NCI-H2029 (cell line): ENCODE data around the gene PPM1H.
"Not testable (repeated sequence)": the region's sequence is repeated elsewhere in the genome, so short reads cannot be mapped to it uniquely, and the experiment has no call there.

ENCODE experiments used
- DNase-seq: peaks from one replicate; lab custom pipeline; 2025; lab: John Stamatoyannopoulos, UW

PPM1H gene

DNA sequence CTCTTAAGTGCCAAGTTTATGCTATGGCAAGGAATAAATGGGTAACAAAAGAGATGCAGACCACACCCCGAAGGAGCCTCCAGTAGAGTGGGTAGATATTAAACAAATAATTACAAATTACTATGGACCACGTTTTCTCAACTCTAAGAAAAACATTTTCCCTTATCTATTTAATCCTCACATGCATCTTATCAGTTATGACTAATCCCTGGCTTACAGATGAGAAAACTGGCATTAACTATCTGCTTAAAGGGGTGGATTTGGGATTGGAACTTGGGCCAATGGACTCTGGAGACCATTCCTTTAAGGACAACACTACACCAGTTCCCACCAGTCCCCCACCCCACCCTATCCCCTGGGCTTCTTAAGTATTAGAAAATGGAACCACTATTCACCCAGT, 26.3 kb downstream of the PPM1H start:
- DNase-seq = no peak

DNA sequence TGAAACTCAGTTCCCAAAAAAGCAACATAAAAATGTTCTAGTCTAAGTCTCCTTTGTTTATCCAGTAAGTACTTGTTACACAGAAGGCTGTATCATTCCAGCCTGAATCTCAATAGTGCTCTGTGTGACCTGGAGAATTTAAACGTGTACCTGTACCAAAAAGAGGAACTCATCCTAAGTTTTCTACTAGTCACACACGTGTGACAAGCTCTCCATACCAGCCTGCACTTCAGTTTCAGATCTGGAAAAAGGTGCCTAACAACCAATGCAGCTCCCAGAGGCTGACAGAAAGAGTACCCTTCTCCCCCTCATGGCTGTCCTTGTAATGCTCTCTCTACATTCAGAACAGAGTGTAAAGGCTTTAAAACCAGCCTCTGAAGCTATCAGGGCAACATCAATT, 27.4 kb downstream of the PPM1H start:
- no peak for DNase-seq

DNA sequence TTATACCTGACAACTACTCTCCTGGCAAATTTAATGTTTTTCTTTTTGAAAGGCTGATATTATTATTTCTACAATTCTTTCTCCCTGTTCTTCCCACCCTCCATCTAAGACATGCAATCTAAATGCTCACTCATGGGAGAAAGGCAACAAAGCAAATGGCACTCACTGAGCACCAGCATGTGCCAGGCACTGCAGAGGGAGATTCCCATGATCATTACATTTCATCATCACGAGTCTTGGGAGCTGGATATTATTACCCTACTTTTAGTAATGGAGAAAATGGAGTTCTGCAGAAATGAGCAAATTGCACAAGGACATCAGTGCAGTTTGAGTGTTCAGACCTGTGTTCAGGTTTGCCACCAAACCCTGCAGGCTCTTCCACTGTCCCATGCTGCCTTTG, 27.9 kb downstream of the PPM1H start:
- no peak for DNase-seq

DNA sequence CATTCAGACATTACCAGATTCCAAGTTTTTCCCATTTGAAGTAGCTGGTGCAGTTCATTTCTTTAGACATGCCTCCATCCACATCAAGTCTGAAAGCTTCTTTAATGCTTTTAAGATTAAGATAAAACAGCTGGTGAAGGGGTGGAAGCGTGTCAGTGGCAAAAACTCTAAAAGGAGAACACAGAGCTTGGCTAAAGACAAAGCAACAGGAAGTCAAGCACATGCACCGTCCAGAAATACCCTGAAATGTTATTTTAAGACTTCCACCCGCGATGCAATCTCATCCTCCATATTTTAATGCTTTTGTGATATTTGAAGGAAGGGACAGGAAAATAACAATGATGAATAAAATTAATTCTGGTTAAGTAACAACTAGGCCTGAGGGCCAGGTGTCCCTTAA, 31.8 kb downstream of the PPM1H start:
- no peak for DNase-seq

DNA sequence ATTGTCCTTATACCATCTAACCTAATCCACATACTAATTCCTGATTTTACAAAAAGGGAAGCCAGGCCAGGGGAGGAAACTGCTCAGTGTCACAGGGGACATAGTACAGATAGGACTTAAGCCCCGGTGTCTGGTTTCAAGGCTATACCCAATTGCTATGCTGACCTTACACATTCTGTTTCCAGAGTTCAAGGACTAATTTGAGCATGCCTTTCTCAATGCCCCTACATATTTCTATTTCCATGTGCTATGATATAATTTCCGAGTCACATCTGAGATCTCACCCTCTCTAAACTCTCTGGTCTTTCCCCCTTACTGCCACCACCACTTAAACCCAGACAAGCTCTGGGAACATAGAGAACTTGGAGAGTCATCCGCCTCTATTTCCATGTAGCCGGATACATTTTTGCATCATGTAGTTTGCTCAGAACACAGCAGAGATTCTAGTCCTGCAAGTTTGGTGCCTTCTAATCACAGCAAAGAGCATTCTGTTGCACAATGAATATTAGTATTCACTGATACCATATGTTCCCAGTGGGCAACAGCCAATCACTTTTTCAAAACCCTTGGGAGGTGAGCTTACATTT, 34.2 kb downstream of the PPM1H start:
- DNase-seq = no peak

DNA sequence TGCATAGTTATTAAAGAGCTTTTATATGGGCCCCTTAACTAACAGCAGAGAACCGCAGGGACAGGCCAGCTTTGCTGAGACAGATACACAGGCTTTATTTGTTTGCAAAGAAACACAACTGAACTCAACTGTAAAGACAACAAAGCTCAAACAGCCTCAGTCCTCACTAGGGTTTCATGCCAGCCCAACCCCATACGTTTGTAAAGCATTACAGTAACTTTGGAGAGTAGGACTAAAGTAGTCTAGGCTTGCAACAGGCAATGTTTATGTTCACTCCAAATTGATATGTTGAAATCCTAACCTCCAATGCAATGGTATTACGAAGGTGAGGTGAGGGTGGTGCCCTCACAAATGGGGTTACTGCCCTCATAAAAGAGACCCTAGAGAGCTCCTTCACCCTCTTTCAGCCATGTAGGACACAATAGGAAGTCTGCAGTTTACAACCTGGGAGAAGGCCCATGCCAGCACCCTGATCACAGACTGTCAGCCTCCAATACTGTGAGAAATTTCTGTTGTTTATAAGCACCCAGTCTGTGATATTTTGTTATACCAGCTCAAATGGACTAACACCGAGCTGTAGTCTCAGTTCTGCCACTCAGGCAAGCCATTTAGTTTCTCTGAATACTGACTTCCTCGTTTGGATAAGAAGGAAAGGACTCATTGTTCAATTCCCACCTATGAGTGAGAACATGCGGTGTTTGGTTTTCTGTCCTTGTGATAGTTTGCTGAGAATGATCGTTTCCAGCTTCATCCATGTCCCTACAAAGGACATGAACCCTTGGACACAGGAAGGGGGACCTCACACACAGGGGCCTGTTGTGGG, 35.2 kb downstream of the PPM1H start:
- DNase-seq = no peak

DNA sequence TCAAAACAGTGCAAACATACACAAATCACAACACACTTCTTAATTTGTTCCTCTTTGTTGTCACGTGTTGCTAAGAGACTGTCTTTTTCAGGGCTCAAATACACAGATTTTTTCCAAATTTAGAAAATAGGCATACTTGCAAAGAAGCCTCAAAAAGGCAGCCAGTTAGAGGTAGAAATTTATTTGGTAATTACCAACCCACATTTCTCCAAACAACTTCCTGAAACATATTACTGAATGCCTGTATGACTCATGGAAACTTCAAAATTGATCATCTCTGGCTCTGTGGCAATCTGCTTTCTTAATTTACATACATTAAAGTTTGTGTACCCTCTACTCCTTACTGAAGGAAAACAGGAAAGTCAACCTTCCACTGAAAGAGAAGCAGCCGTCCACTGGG, 36.4 kb downstream of the PPM1H start:
- no peak for DNase-seq

DNA sequence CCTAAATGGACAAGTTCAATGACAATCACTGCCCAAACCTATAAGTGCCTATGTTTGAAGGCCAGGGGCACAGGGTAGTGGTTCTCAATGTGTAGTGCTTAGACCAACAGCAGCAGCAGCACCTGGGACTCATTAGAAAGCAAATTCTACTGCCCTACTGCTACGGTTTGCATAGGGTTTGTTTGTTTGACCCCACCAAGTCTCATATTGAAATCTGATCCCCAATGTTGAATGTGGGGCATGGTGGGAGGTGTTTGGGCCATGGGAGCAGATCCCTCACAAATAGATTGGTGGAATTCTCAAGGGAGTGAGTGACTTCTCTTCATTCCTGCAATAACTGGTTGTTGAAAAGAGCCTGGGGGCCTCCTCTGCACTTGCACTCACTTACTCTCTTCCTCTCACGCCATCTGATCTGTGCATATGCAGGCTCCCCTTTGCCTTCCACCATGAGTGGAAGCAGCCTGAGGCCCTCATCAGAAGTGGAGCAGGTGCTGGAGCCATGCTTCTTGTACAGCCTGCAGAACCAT, 39.5 kb downstream of the PPM1H start:
- DNase-seq = no peak

DNA sequence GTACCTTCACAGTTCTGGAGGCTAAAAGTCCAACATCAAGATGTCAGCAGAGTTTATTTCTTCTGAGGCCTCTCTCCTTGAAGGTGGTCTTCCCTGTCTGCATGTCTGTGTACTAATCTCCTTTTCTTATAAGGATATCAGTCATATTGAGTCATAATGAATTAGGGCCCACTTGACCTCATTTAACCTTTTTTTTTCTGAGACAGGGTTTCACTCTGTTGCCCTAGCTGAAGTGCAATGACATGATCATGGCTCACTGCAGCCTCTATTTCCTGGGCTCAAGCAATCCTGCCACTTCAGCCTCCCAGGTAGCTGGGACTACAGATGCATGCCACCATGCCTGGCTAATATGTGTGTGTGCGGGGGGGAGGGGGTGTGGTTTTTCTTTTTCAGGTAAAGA, 41.7 kb downstream of the PPM1H start:
- DNase-seq = no peak

DNA sequence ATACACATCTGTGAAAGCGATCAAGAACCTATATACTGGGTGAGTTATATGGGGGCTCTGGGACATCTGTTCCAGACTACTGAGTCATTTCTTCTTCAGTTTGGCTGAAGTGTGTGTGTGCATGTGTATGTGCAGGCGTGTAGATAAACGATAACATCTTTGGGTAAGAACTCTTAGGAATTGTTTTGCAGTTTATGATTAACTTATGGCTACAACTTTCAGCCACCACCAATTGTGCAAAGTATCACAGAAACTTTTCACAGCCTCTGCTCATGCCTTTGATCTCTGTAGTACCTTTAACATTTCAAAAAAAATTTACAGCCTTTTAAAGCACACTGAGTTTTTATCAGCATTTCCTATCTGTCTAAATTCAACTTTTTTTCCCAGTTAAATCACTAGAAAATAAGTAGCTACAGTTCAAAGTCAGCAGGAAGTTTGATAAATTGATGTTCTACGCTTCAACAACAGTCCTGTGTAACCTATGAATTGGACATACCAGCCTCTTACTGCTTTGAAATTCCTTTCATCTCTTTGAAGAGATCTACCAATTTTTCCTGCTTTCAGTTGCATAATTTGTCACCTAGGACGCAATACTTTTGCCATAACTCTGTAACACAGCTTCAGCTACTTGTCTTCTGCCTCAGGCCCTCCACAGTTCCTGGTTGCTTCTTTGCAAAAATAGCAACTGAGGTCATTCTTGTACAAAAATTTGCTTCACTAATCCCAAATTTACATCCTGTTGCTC, 43.0 kb downstream of the PPM1H start:
- DNase-seq = no peak

DNA sequence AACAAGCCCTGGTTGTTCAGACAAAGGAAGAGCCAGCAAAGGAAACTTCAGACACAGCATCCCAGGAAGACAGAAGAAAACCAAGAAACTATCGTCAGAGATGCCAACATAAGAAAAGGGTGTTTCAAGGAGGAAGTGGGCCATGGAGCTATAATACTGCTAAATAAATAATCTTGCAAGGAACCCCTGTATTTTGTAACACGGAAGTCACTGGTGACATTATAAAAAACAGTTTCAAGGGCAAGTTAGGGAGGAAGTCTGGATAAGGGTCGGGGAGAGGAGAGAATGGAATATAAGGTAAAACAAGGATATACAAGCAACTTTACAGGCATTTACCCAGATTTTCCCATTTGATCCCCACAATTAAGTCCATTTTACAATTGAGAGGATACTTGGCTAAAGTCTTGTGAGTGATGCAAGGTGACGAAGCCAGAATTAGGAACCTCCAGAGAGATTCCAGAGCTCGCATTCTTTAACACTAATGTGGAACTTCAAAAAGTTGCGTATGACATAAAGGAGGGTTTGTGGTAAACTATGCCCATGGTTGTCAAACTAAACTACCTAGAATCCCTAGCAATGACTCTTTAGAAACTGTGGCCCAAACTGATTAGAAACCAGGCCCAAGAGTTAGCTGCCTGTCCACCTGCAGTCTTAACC, 46.4 kb downstream of the PPM1H start:
- DNase-seq = no peak

DNA sequence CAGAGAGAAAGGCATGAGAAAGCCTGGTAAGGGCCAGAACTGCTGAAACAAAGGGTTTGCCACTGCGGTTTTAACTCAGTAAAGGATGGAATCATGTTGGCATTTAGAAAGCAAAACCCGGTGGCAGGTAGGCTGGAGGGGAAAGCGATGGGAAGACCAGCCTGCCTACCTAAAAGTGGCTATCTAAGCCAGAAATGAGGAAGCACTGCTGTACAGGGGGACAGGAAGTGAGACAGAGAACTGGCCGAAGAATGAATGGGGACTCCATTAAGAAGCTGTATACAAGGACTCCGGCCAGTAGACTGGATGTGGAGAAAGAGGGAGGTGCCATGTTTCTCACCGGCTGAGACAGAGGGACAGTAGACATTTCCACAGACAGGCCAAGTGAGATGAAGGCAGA, 48.2 kb downstream of the PPM1H start:
- DNase-seq = no peak

DNA sequence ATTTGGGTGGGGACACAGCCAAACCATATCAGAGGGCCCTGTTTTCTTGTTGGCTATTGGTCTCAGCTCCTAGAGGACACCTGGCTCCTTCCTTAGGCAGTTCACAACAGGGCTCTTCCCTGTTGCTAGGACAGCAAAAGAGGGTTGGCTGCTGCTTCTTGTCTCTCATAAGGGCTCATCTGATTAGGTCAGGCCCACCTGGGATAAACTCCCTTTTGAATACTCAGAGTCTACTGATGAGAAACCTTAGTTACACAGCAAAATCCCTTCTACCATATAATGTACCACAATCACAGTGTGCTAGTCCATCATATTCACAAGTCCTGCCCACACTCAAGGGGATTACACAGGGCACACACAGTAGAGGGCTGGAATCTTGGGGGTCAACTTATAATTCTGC, 49.7 kb downstream of the PPM1H start:
- DNase-seq = no peak

DNA sequence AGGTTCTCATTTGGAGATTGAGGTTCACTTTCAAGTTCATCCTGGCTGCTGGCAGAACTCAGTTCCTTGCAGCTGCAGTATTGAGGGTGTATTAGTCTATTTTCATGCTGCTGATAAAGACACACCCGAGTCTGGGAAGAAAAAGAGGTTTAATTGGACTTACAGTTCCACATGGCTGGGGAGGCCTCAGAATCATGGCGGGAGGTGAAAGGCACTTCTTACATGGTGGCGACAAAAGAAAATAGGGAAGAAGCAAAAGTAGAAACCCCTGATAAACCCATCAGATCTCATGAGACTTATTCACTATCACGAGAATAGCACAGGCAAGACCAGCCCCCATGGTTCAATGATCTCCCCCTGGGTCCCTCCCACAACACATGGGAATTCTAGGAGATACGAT, 50.1 kb downstream of the PPM1H start:
- DNase-seq = not testable (repeated sequence)

DNA sequence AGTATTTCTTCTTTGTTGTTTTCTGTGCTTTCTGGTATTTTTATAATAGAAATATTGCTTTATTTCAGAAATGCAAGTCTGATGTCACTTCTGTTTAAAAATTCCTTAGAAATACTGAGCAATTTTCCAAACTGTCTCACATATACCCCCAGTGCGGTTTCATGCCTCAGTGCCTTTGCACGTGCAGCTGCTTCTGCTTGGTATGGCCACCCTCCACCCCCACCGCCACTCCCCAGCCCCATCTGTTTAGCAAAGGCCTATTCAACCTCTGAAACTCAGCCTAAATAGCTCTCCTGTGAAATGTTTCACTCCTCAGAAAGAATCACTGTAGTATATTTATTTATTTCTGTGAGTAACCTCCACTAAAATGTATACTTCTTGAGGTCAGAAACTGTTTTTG, 52.3 kb downstream of the PPM1H start:
- no peak for DNase-seq

DNA sequence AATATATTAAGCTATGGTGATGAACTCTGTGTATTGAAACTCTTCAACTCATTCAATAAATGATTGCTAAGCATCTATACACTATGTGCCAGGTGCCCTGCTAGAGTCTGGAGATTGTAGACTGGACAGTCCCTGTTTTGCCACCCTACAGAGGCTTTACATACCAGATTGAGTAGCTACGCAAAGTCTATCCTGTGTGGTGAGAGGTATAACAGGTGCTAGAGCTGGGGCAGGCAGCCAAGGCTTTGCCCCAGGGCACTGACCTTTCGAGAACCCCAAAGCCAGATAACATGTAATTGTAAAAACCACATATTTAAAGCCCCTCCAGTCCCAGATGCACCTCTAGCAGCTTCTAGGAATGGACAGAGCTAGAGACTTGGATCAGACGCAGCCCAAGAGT, 52.8 kb downstream of the PPM1H start:
- no peak for DNase-seq

DNA sequence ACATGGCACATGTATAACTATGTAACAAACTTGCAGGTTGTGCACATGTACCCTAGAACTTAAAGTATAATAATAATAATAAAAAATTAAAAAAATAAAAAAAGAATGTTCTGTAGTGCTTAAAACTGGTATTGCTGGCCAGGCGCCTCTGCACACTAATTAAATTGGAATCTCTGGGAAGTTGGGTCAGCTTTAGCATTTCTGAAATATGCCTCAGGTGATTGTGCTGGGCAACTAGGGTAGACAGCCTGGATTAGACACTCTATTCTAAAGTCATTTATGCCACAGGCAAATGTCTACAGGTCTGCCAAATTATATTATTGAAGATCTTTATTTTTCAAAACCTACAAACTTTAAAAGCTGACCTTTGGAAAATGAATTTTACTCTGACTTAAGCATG, 55.3 kb downstream of the PPM1H start:
- DNase-seq = no peak

DNA sequence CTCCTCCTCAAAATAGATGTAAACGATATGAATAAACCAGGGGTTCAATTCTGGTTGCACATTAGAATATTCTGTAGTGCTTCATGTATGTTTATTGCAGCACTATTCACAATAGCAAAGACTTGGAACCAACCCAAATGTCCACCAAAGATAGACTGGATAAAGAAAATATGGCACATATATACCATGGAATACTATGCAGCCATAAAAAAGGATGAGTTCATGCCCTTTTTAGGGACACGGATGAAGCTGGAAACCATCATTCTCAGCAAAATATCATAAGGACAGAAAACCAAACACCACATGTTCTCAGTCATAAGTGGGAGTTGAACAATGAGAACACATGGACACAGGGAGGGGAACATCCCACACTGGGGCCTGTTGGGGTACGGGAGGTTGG, 55.7 kb downstream of the PPM1H start:
- not testable (repeated sequence) for DNase-seq

DNA sequence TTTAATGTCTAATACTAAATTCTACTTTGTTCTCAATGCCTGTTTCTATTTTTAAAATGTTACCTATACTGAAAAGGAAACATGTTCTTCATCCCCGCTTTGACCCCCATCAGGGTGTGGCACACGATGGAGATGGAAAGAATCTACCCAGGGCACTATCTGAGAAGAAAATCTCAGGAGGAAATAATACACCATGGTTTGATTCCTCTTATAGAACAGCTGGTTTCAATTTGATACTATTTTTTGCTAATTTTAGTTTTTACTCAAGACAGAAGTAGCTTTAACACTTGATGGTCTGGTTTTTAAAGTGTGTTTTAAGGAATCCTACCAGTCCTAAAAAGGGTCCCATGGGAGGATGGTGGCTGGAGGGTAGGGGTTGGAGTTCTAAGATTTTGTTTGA, 56.7 kb downstream of the PPM1H start:
- DNase-seq = no peak

DNA sequence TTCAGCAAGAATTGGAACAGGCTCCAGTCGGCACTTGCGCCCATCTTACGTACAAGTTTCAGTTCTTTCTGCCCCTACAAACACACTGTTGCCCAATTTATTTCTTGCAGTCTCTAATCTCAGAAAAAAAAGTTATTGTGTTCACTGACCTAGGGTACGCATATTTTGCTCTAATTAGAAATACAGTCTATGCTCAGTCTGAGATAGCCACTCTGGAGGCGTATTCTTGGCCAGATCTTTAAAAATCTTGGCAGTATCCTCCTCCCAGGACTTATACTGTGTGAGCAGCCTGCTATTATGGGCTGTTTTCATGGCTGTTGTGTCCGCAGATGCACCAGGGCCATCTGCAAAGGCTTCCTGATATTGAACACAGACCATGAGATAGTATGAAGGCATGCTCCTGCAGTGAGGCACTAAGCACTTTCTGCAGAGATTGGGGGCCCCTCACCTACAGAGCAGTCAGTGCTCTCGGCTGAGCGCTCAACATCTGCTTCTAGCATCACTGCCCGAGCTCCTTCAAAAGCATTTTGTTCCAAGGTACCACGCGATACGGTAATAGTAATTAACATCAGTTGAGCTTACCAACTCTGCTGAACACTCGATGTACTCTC, 57.9 kb downstream of the PPM1H start:
- DNase-seq = no peak

DNA sequence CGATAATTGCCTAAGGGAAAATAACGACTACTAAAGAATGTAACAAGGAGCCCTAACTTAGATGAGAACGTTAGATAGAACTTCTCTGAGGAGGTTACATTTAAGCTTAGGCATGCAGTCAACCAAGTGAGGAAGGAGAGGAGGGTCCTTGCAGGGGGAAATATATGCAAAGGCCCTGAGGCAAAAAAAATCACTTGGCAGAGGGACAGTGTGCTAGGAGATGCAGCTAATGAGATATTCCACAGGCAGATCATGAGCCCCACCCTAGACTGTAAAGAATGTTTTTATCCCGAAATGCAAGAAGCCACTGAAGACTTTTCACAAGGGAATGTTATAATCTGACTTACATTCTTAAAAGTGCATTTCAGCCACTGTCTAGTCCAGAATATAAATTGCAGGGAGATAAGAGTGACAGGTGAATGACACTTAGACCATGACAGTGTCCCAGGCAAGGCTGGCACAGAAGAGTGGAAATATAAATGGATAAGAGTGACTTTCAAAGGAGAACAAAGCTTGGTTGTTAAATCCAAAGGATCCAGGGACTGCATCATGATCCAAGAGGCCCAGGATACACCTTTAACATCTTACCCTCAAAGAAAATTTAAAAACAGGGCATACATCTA, 61.0 kb downstream of the PPM1H start:
- no peak for DNase-seq
